NT2/D1 (cell line): ENCODE results near the gene SHISA6.

ENCODE experiments used
- SUZ12 ChIP-seq: IDR thresholded peaks from 2 replicates; pipeline ENCODE4 v1.6.1; 2011; ENCODE audit not compliant: insufficient read length, insufficient read depth; ENCODE audit errors: extremely low read depth
- YY1 ChIP-seq: IDR thresholded peaks from 2 replicates; pipeline ENCODE4 v1.6.1; 2011; ENCODE audit not compliant: insufficient read length, insufficient read depth
- ZNF274 ChIP-seq: IDR thresholded peaks from 2 replicates; pipeline ENCODE4 v1.6.1; 2011; ENCODE audit warnings: mild to moderate bottlenecking, low read depth, low read length

- TF ChIP-seq ZNF274 (no peak), SUZ12 (no peak), YY1 (no peak)
Measured at GRCh38 chr17:11378506-11378905, 137.5 kb downstream of the SHISA6 start.
